Endodermal cell (in vitro differentiated cells): Measurements from ENCODE around the gene TMEM72. TPM values are rescaled to one million over a fixed set of nuclear protein-coding genes. Genes with fewer than 3 reads are reported as not detected.

Experiments used
- DNase-seq: peaks from one replicate; pipeline ENCODE4 v3.0.0-alpha.2; 2017
- H3K27ac ChIP-seq: 2 replicates; pipeline ENCODE4 v1.5.1; 2013; ENCODE audit warnings: mild to moderate bottlenecking, low read depth, low read length, moderate library complexity
- H3K27me3 ChIP-seq: 2 replicates; pipeline ENCODE4 v1.6.1; 2013; ENCODE audit warnings: mild to moderate bottlenecking, low read length, moderate library complexity; ENCODE audit not compliant: insufficient read depth, control insufficient read depth, poor library complexity, severe bottlenecking
- H3K36me3 ChIP-seq: 2 replicates; pipeline ENCODE4 v1.7.0; 2013; ENCODE audit warnings: mild to moderate bottlenecking, low read length, moderate library complexity; ENCODE audit not compliant: control insufficient read depth, insufficient read depth
- H3K4me1 ChIP-seq: one replicate; pipeline ENCODE4 v1.7.0; 2013; ENCODE audit warnings: low read length; ENCODE audit not compliant: control insufficient read depth, insufficient read depth
- H3K4me3 ChIP-seq: 2 replicates; pipeline ENCODE4 v1.5.1; 2013; ENCODE audit warnings: mild to moderate bottlenecking, low read length, moderate library complexity
- H3K9ac ChIP-seq: 2 replicates; pipeline ENCODE4 v1.6.1; 2013; ENCODE audit warnings: mild to moderate bottlenecking, low read length, moderate library complexity; ENCODE audit not compliant: poor library complexity, severe bottlenecking; ENCODE audit errors: extremely low read depth
- H3K9me3 ChIP-seq: 2 replicates; pipeline ENCODE4 v1.6.1; 2013; ENCODE audit warnings: mild to moderate bottlenecking, low read length, moderate library complexity; ENCODE audit not compliant: control insufficient read depth
- H3K27ac Mint-ChIP-seq: 2 replicates; pipeline ENCODE4 v1.8.0; 2020; ENCODE audit warnings: mixed read lengths
- H3K27me3 Mint-ChIP-seq: 2 replicates; pipeline ENCODE4 v1.8.0; 2021; ENCODE audit warnings: mild to moderate bottlenecking, mixed read lengths; ENCODE audit not compliant: insufficient read depth
- H3K36me3 Mint-ChIP-seq: 2 replicates; pipeline ENCODE4 v1.8.0; 2020; ENCODE audit warnings: low read depth, mixed read lengths
- H3K4me1 Mint-ChIP-seq: 2 replicates; pipeline ENCODE4 v1.8.0; 2020; ENCODE audit warnings: mixed read lengths
- H3K4me3 Mint-ChIP-seq: 2 replicates; pipeline ENCODE4 v1.8.0; 2020; ENCODE audit warnings: mild to moderate bottlenecking, moderate library complexity, mixed read lengths
- H3K9me3 Mint-ChIP-seq: 2 replicates; pipeline ENCODE4 v1.8.0; 2020; ENCODE audit warnings: mild to moderate bottlenecking, mixed read lengths
- WGBS, 2 experiments: methylation state at CpG; one replicate each; pipeline versions ENCODE4 v1.1.5 to v1.1.7; 2013; ENCODE audit warnings: missing lambda C conversion rate in 2 of 2, mixed read lengths in 1 of 2; ENCODE audit not compliant: insufficient coverage in 1 of 2, insufficient read length in 1 of 2; 5-methylcytosine and 5-hydroxymethylcytosine counted together
- total RNA-seq, 2 donors: library from RNA; stranded (reverse); fragmentation: NEBNext Ultra II Directional in 1 of 2; extraction: Animal tissue kit (Norgen Biotek cat#: 25700) in 1 of 2; gene quantifications; 2 replicates in 1 of 2; 3 replicates in 1 of 2; pipeline ENCODE4 v1.2.1, GENCODE V29; 2021
- TF ChIP-seq, protein P1 (sequence below): fragments of 200-600 bp; sonication (generic); conservative IDR thresholded peaks from 2 replicates; pipeline ENCODE4 v1.5.0; 2021; ENCODE audit warnings: antibody characterized with exemption, mild to moderate bottlenecking

Gene TMEM72
- total RNA-seq, 2 donors from 2014 or later, result not detected

GRCh38 chr10:44986179-44986578 is 75.0 kb downstream of the TMEM72 start:
- H3K27me3 Mint-ChIP-seq, result peaks cover 4% of the 10 kb centered on the region
- no peak overlapping the region for H3K9ac ChIP-seq
- H3K4me3 Mint-ChIP-seq, result no peak overlapping the region
- H3K27ac ChIP-seq, result no peak overlapping the region
- no peak overlapping the region for H3K4me3 ChIP-seq
- TF ChIP-seq, protein P1, sequence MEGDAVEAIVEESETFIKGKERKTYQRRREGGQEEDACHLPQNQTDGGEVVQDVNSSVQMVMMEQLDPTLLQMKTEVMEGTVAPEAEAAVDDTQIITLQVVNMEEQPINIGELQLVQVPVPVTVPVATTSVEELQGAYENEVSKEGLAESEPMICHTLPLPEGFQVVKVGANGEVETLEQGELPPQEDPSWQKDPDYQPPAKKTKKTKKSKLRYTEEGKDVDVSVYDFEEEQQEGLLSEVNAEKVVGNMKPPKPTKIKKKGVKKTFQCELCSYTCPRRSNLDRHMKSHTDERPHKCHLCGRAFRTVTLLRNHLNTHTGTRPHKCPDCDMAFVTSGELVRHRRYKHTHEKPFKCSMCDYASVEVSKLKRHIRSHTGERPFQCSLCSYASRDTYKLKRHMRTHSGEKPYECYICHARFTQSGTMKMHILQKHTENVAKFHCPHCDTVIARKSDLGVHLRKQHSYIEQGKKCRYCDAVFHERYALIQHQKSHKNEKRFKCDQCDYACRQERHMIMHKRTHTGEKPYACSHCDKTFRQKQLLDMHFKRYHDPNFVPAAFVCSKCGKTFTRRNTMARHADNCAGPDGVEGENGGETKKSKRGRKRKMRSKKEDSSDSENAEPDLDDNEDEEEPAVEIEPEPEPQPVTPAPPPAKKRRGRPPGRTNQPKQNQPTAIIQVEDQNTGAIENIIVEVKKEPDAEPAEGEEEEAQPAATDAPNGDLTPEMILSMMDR, result no peak
- no peaks in the 10 kb centered on the region for H3K27me3 ChIP-seq
- peaks cover 7% of the 10 kb centered on the region for H3K4me1 ChIP-seq
- peaks cover 54% of the 10 kb centered on the region for H3K4me1 Mint-ChIP-seq
- no peak overlapping the region for H3K27ac Mint-ChIP-seq
- no peaks in the 10 kb centered on the region for H3K9me3 Mint-ChIP-seq
- WGBS, 2 experiments, result 96% methylated on average over 3 of the region's 3 CpGs
- DNase-seq, result peak; percentile 37
- H3K9me3 ChIP-seq, result no peaks in the 10 kb centered on the region
- H3K36me3 ChIP-seq, result no peaks in the 10 kb centered on the region
- H3K36me3 Mint-ChIP-seq, result no peaks in the 10 kb centered on the region

Other genes with a start within 250 kb of the TMEM72 start
- 10 to 100 TPM in 1 of 2 donors, 1 to 10 TPM in 1; 5.2 to 14.1 TPM for gene RASSF4, start 48.5 kb downstream of the TMEM72 start, total RNA-seq
- gene DEPP1, start 67.5 kb downstream of the TMEM72 start, total RNA-seq, result 1 to 10 TPM; 1.3 to 2.6 TPM
- 10 to 100 TPM; 35.5 to 42.5 TPM for gene ZNF22, start 89.6 kb downstream of the TMEM72 start, total RNA-seq